Endothelial cell of umbilical vein (primary cell): ENCODE results near the gene TTLL12. TPM values are rescaled to one million over a fixed set of nuclear protein-coding genes. Genes with fewer than 3 reads are reported as not detected.

Experiments used
- BruUV-seq: library from RNA; stranded (reverse); fragments of 400-500 nt; replicated peaks from 2 replicates; lab custom pipeline; 2021; lab: Mats Ljungman, UMichigan
- CTCF ChIA-PET: fragments of 300-600, 350-600 bp; sonication (Branson Sonifier 250); formaldehyde crosslinking; loops from one replicate; lab custom pipeline; 2021; ENCODE audit warnings: antibody characterized with exemption, inconsistent platforms; lab: Charles Lee
- POLR2A ChIA-PET: fragments of 300-600, 350-600 bp; sonication (Branson Sonifier 250); formaldehyde crosslinking; loops from one replicate; lab custom pipeline; 2021; ENCODE audit warnings: antibody characterized with exemption, inconsistent platforms; lab: Charles Lee
- DNase-seq: peaks from one replicate; pipeline ENCODE4 v3.0.0-alpha.2; 2011; ENCODE audit warnings: low read depth, low spot score
- FAIRE-seq: peaks from 2 replicates; lab custom pipeline; 2011; peaks lifted over from hg19 to GRCh38; lab: Jason Lieb, UNC
- H2AFZ ChIP-seq: 2 replicates; pipeline ENCODE4 v1.6.0; 2012; ENCODE audit warnings: low read depth, low read length, control low read depth, inconsistent platforms
- H3K27ac ChIP-seq: 2 replicates; pipeline ENCODE4 v1.5.1; 2011; ENCODE audit warnings: low read depth, mild to moderate bottlenecking, control low read depth, low read length, moderate library complexity; ENCODE audit not compliant: insufficient read depth
- H3K27me3 ChIP-seq, 2 experiments: 2 replicates each; pipeline versions ENCODE4 v1.6.0 to v1.6.1; 2011; ENCODE audit warnings: low read length in 2 of 2, mixed read lengths in 1 of 2; ENCODE audit not compliant: control insufficient read depth in 2 of 2, insufficient read depth in 2 of 2
- H3K36me3 ChIP-seq, 2 experiments: 2 replicates in 1 of 2; 3 replicates in 1 of 2; pipeline ENCODE4 v1.5.1; 2011; ENCODE audit warnings: low read length in 2 of 2, mild to moderate bottlenecking in 1 of 2, moderate library complexity in 1 of 2; ENCODE audit not compliant: control insufficient read depth in 2 of 2, insufficient read depth in 2 of 2; ENCODE audit errors: extremely low read depth in 1 of 2
- H3K4me1 ChIP-seq: 3 replicates; pipeline ENCODE4 v1.5.1; 2011; ENCODE audit warnings: mild to moderate bottlenecking, low read length; ENCODE audit not compliant: control insufficient read depth, insufficient read depth; ENCODE audit errors: extremely low read depth
- H3K4me2 ChIP-seq: 2 replicates; pipeline ENCODE4 v1.6.1; 2011; ENCODE audit warnings: low read length, control low read depth, mixed read lengths; ENCODE audit not compliant: insufficient read depth
- H3K4me3 ChIP-seq, 3 experiments: fragments of 200-600 bp in 1 of 3; sonication (generic), shearing (Covaris generic) in 1 of 3; replicated peaks in 1 of 3; 2 replicates each; pipeline ENCODE4 v1.5.1; 2011 to 2016; ENCODE audit warnings: control low read depth in 3 of 3, low read length in 3 of 3, mild to moderate bottlenecking in 2 of 3, inconsistent platforms in 1 of 3, low read depth in 1 of 3, moderate library complexity in 1 of 3; ENCODE audit not compliant: insufficient read depth in 1 of 3
- H3K79me2 ChIP-seq: 2 replicates; pipeline ENCODE4 v1.6.0; 2012; ENCODE audit warnings: low read length, inconsistent platforms; ENCODE audit not compliant: control insufficient read depth, insufficient read depth
- H3K9ac ChIP-seq: replicated peaks from 2 replicates; pipeline ENCODE3; 2011; ENCODE audit warnings: low read length, control low read depth; ENCODE audit not compliant: insufficient read depth; ENCODE audit errors: extremely low read depth
- H3K9me1 ChIP-seq: replicated peaks from 3 replicates; pipeline ENCODE4 v1.6.0; 2011; ENCODE audit warnings: mild to moderate bottlenecking, low read length; ENCODE audit not compliant: control insufficient read depth, insufficient read depth; ENCODE audit errors: extremely low read depth
- H3K9me3 ChIP-seq: replicated peaks from 2 replicates; pipeline ENCODE4 v1.5.1; 2012; ENCODE audit warnings: low read length, inconsistent platforms; ENCODE audit not compliant: control insufficient read depth, insufficient read depth
- H4K20me1 ChIP-seq: replicated peaks from 2 replicates; pipeline ENCODE3; 2011; ENCODE audit warnings: mild to moderate bottlenecking, low read length; ENCODE audit not compliant: control insufficient read depth, insufficient read depth; ENCODE audit errors: extremely low read depth
- EZH2 ChIP-seq: IDR thresholded peaks from 2 replicates; pipeline ENCODE4 v1.6.1; 2012; ENCODE audit warnings: borderline replicate concordance, low read depth, mild to moderate bottlenecking, moderate library complexity, low read length, inconsistent platforms; ENCODE audit not compliant: severe bottlenecking
- FOS ChIP-seq: IDR thresholded peaks from 2 replicates; pipeline ENCODE4 v1.6.1; 2011; ENCODE audit warnings: mild to moderate bottlenecking, low read length, moderate library complexity, borderline replicate concordance; ENCODE audit not compliant: insufficient read depth
- GATA2 ChIP-seq: IDR thresholded peaks from 2 replicates; pipeline ENCODE4 v1.7.0; 2011; ENCODE audit warnings: low read depth, mild to moderate bottlenecking, moderate library complexity, mixed read lengths, low read length; ENCODE audit not compliant: insufficient read length, insufficient read depth
- JUN ChIP-seq: IDR thresholded peaks from 2 replicates; pipeline ENCODE4 v1.6.1; 2011; ENCODE audit warnings: borderline replicate concordance, low read depth; ENCODE audit not compliant: insufficient read length, insufficient read depth
- MYC ChIP-seq: IDR thresholded peaks from one replicate; pipeline ENCODE4 v1.6.1; 2011; ENCODE audit warnings: mild to moderate bottlenecking, low read depth, low read length
- POLR2A ChIP-seq: IDR thresholded peaks from 2 replicates; pipeline ENCODE4 v1.6.1; 2012; ENCODE audit warnings: low read depth, mild to moderate bottlenecking, control low read depth, low read length
- POLR2AphosphoS5 ChIP-seq: IDR thresholded peaks from 2 replicates; pipeline ENCODE4 v1.6.1; 2012; ENCODE audit warnings: low read depth, mild to moderate bottlenecking, control low read depth, low read length, moderate library complexity; ENCODE audit not compliant: insufficient read depth
- dilution Hi-C: fragments of 300-500 bp; cut with MboI; formaldehyde crosslinking; loops from one replicate; pipeline ENCODE4 v1.15.0; 2019; ENCODE audit warnings: low sequenced_read_pairs; ENCODE audit not compliant: extremely low pct_ligation_motif_present
- intact Hi-C: fragments of 100-400 bp; cut with micrococcal nuclease; formaldehyde crosslinking; loops from one replicate; pipeline ENCODE4 v1.10.0; 2022
- polyA plus RNA-seq, 4 experiments: library from polyadenylated mRNA; depleted of rRNA in 3 of 4; stranded (reverse) in 3 of 4; unstranded in 1 of 4; fragments of >200 nt; gene quantifications; 2 replicates each; pipeline versions ENCODE4 v1.2.1 to v1.2.3, GENCODE V29; 2011 to 2012; ENCODE audit warnings: missing spikeins in 1 of 4
- total RNA-seq: library from RNA; stranded (reverse); gene quantifications from 2 replicates; pipeline ENCODE4 v1.2.3, GENCODE V29; 2021
- TF ChIP-seq, protein P1 (sequence below): IDR thresholded peaks from 2 replicates; pipeline ENCODE4 v1.6.1; 2011; ENCODE audit not compliant: insufficient read depth, insufficient read length
- TF ChIP-seq, protein P2 (sequence below), 2 donors: IDR thresholded peaks; 1 replicate in 1 of 2; 2 replicates in 1 of 2; pipeline ENCODE4 v1.5.1; 2011; ENCODE audit warnings: low read length in 2 of 2, mild to moderate bottlenecking in 2 of 2, moderate library complexity in 2 of 2, control low read depth in 1 of 2, inconsistent platforms in 1 of 2, low read depth in 1 of 2; ENCODE audit not compliant: insufficient read depth in 1 of 2; ENCODE audit errors: extremely low read depth in 1 of 2

The TTLL12 gene
- total and polyA plus RNA-seq, 2 donors (not counting 3 experiments of a cell fraction or from before 2014, with no cell fraction given): 26.2 to 36.5 TPM

DNA sequence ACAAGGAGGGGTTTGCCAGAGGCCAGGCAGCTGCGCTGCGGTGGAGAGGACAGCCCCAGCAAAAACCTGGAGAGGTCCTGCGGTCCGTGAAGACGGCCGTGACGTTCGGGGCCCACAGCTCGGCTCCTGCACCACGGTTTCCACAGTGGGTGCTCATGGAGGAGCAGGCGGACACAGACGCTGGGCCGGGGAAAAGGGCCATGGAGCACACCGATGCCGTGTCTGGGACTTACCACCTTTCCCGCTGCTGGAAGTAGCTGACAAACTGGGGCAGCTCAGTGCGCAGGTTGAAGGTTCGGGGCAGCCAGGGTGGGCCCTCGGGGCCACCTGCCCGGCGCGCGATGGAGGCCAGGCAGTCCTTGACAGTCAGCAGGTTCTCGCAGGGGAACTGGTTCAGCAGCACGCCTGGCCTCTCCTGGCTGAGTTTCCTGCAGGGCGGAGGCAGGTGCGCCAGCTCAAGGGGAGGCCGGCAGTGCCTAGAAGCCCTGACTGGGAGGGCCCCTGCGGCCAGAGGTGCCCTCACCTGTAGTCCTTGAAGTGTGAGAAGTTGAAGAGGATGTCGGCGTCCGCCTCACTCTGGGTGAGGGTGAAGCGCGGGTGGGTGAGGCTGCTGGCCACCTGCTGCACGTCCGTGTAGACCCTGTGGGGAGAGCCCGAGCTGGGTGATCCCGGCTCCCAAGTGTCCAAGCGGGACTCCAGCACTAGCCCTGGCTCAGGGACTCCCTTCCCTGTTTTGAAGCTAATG is 12.8 kb downstream of the TTLL12 start:
- no peak for DNase-seq
- no peak for FAIRE-seq
- Histone ChIP-seq H2AFZ (no peak overlapping the region), H3K4me2 (no peak overlapping the region), H3K4me1 (peaks cover 2% of the 10 kb centered on the region), H3K9me1 (no peaks in the 10 kb centered on the region), H3K27ac (no peak overlapping the region), H3K27me3 (no peaks in the 10 kb centered on the region), H3K9me3 (no peaks in the 10 kb centered on the region), H3K4me3 (no peak overlapping the region), H3K36me3 (peaks cover 15 to 23% of the 10 kb centered on the region in 2 experiments), H3K79me2 (no peaks in the 10 kb centered on the region), H4K20me1 (no peaks in the 10 kb centered on the region), H3K9ac (no peak overlapping the region)
- CTCF ChIA-PET: no interaction called here
- intact Hi-C loops: no loop called here
- POLR2A ChIA-PET: no interaction called here
- no peak for TF ChIP-seq EZH2
- TF ChIP-seq MYC: no peak
- no peak for TF ChIP-seq GATA2
- TF ChIP-seq, protein P1, sequence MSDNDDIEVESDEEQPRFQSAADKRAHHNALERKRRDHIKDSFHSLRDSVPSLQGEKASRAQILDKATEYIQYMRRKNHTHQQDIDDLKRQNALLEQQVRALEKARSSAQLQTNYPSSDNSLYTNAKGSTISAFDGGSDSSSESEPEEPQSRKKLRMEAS: no peak
- TF ChIP-seq JUN: no peak
- TF ChIP-seq, protein P2, sequence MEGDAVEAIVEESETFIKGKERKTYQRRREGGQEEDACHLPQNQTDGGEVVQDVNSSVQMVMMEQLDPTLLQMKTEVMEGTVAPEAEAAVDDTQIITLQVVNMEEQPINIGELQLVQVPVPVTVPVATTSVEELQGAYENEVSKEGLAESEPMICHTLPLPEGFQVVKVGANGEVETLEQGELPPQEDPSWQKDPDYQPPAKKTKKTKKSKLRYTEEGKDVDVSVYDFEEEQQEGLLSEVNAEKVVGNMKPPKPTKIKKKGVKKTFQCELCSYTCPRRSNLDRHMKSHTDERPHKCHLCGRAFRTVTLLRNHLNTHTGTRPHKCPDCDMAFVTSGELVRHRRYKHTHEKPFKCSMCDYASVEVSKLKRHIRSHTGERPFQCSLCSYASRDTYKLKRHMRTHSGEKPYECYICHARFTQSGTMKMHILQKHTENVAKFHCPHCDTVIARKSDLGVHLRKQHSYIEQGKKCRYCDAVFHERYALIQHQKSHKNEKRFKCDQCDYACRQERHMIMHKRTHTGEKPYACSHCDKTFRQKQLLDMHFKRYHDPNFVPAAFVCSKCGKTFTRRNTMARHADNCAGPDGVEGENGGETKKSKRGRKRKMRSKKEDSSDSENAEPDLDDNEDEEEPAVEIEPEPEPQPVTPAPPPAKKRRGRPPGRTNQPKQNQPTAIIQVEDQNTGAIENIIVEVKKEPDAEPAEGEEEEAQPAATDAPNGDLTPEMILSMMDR (IDR thresholded peaks at IDR 0.05; ENCODE audit: extremely low read depth in 1 of 2, insufficient read depth in 1 of 2, low read depth in 1 of 2, low read length in 2 of 2): no peak
- TF ChIP-seq POLR2AphosphoS5: no peak
- no peak for TF ChIP-seq FOS
- TF ChIP-seq POLR2A: no peak
- BruUV-seq: no TSS peak
- dilution Hi-C loops: no loop called here
